GM12891 (cell line): Measurements from ENCODE around the gene TPX2.

ENCODE experiments used
- DNase-seq: peaks from one replicate; pipeline ENCODE4 v3.0.0; 2011; ENCODE audit warnings: low spot score; ENCODE audit not compliant: insufficient read length
- FAIRE-seq: peaks from 2 replicates; lab custom pipeline; 2011; peaks lifted over from hg19 to GRCh38; lab: Jason Lieb, UNC
- PAX5 ChIP-seq: IDR thresholded peaks from 2 replicates; pipeline ENCODE4 v1.6.1; 2011; ENCODE audit warnings: low read length, moderate library complexity, mild to moderate bottlenecking; ENCODE audit not compliant: insufficient read depth, severe bottlenecking
- POLR2A ChIP-seq: IDR thresholded peaks from 2 replicates; pipeline ENCODE4 v1.6.1; 2011; ENCODE audit warnings: low read depth, low read length, control low read depth
- POLR2AphosphoS5 ChIP-seq: IDR thresholded peaks from 2 replicates; pipeline ENCODE4 v1.6.1; 2011; ENCODE audit warnings: low read depth, low read length, control low read depth
- POU2F2 ChIP-seq: IDR thresholded peaks from 2 replicates; pipeline ENCODE4 v1.6.1; 2011; ENCODE audit warnings: low read depth, mild to moderate bottlenecking, control low read depth, low read length, moderate library complexity
- SPI1 ChIP-seq: IDR thresholded peaks from 2 replicates; pipeline ENCODE4 v1.6.1; 2011; ENCODE audit warnings: low read depth, low read length, control low read depth
- TAF1 ChIP-seq: IDR thresholded peaks from 2 replicates; pipeline ENCODE4 v1.6.1; 2011; ENCODE audit warnings: low read depth, low read length, control low read depth

The TPX2 gene

GRCh38 chr20:31720486-31721407 lies 18.3 kb upstream of the TPX2 start:
- FAIRE-seq: no peak
- TF ChIP-seq POLR2A (no peak), POLR2AphosphoS5 (no peak), TAF1 (no peak), PAX5 (no peak), SPI1 (no peak), POU2F2 (no peak)
- no peak for DNase-seq

GRCh38 chr20:31721408-31722256 lies 17.5 kb upstream of the TPX2 start:
- TF ChIP-seq POU2F2 (no peak), POLR2A (no peak)
- FAIRE-seq: no peak
- DNase-seq: no peak

GRCh38 chr20:31722257-31723068 lies 16.6 kb upstream of the TPX2 start, which contains the start of gene BCL2L1:
BCL2L1 (minus strand) TSS chr20:31722868; CDS start chr20:31722218, 650 bp downstream.
- no peak for DNase-seq
- no peak for FAIRE-seq
- TF ChIP-seq SPI1 (no peak), PAX5 (no peak), POLR2A (peak; percentile 36; the same call in 1 of the 2 replicates), POU2F2 (peak; percentile 29; the same call in 1 of the 2 replicates), TAF1 (no peak), POLR2AphosphoS5 (0 out of 2 replicates have a peak, but pooled peaks have one; percentile 18)

- no peak for DNase-seq
- no peak for TF ChIP-seq POLR2AphosphoS5
- TF ChIP-seq SPI1: no peak
- TF ChIP-seq POU2F2: no peak
- TF ChIP-seq PAX5: no peak
- TF ChIP-seq POLR2A: no peak
- TF ChIP-seq TAF1: no peak
- FAIRE-seq: no peak
These were observed 16.1 kb upstream of the TPX2 start for GRCh38 chr20:31723069-31723318.

- DNase-seq (peak; percentile 98), FAIRE-seq (peak; percentile 85)
- TF ChIP-seq TAF1 (peak; percentile 59; the same call in 1 of the 2 replicates), POU2F2 (peak; percentile 75; the same call in 1 of the 2 replicates), PAX5 (no peak), SPI1 (peak; percentile 43; the same call in 1 of the 2 replicates), POLR2AphosphoS5 (no peak), POLR2A (peak; percentile 64)
These were observed 15.6 kb upstream of the TPX2 start for GRCh38 chr20:31723319-31724078.

GRCh38 chr20:31731321-31731717 lies 7.8 kb upstream of the TPX2 start:
- DNase-seq: no peak
- no peak for FAIRE-seq
- no peak for TF ChIP-seq SPI1
- no peak for TF ChIP-seq POLR2AphosphoS5
- no peak for TF ChIP-seq PAX5
- no peak for TF ChIP-seq POLR2A
- TF ChIP-seq TAF1: no peak
- no peak for TF ChIP-seq POU2F2

GRCh38 chr20:31739550-31739977 lies 474 bp downstream of the TPX2 start:
- FAIRE-seq (no peak), DNase-seq (no peak)
- TF ChIP-seq POLR2AphosphoS5: no peak
- TF ChIP-seq TAF1: no peak
- TF ChIP-seq POLR2A: no peak
- no peak for TF ChIP-seq POU2F2

- TF ChIP-seq POLR2AphosphoS5: no peak
- no peak for TF ChIP-seq TAF1
- no peak for TF ChIP-seq POLR2A
- TF ChIP-seq SPI1: no peak
- TF ChIP-seq POU2F2: no peak
- no peak for TF ChIP-seq PAX5
- peak; percentile 20 for FAIRE-seq
- DNase-seq: no peak
These were observed 1.1 kb downstream of the TPX2 start for GRCh38 chr20:31740208-31740607.
